BE2C (cell line): ENCODE data around the gene LGSN.

Experiments
- DNase-seq: peaks from one replicate; pipeline ENCODE4 v3.0.0-alpha.2; 2020
- H3K27me3 ChIP-seq: fragments of 250-450 bp; sonication (Bioruptor Pico); 2 replicates; pipeline ENCODE4 v1.5.1; 2020; ENCODE audit warnings: mild to moderate bottlenecking
- H3K36me3 ChIP-seq: fragments of 250-450 bp; sonication (Bioruptor Pico); 2 replicates; pipeline ENCODE4 v1.5.1; 2020; ENCODE audit warnings: mild to moderate bottlenecking
- H3K4me1 ChIP-seq: fragments of 250-450 bp; sonication (Bioruptor Pico); 2 replicates; pipeline ENCODE4 v1.5.1; 2020
- H3K4me3 ChIP-seq: 2 replicates; pipeline ENCODE4 v1.5.1; 2011; ENCODE audit warnings: low read depth, low read length
- H3K9me3 ChIP-seq: fragments of 250-450 bp; sonication (Bioruptor Pico); 2 replicates; pipeline ENCODE4 v1.5.1; 2020
- TF ChIP-seq, protein P1 (sequence below): IDR thresholded peaks from 2 replicates; pipeline ENCODE4 v1.5.1; 2012; ENCODE audit warnings: mild to moderate bottlenecking, low read depth, low read length

Gene LGSN

DNA sequence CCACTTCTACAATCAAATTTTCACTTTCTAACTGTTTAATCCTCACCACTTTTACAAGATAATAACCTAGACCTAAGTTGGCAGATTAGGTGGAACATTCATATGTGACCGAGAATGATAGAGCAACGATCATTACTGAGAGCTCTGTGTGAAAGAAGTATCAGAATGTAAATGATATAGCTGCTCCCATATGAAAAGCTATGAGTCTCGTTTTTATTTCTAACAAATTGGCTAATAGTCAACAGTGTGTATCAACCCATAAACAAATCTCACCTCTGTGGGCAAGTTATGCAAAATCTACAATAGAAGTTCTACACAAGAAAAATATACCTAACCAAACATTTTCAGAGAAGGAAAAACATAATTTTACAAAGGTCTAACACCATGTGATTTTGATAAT, 3.7 kb downstream of the LGSN start:
- DNase-seq = no peak
- Histone ChIP-seq H3K9me3 (no peaks in the 10 kb centered on the region), H3K4me3 (no peak overlapping the region), H3K36me3 (no peaks in the 10 kb centered on the region), H3K4me1 (no peaks in the 10 kb centered on the region), H3K27me3 (no peaks in the 10 kb centered on the region)
- TF ChIP-seq, protein P1, sequence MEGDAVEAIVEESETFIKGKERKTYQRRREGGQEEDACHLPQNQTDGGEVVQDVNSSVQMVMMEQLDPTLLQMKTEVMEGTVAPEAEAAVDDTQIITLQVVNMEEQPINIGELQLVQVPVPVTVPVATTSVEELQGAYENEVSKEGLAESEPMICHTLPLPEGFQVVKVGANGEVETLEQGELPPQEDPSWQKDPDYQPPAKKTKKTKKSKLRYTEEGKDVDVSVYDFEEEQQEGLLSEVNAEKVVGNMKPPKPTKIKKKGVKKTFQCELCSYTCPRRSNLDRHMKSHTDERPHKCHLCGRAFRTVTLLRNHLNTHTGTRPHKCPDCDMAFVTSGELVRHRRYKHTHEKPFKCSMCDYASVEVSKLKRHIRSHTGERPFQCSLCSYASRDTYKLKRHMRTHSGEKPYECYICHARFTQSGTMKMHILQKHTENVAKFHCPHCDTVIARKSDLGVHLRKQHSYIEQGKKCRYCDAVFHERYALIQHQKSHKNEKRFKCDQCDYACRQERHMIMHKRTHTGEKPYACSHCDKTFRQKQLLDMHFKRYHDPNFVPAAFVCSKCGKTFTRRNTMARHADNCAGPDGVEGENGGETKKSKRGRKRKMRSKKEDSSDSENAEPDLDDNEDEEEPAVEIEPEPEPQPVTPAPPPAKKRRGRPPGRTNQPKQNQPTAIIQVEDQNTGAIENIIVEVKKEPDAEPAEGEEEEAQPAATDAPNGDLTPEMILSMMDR = no peak

DNA sequence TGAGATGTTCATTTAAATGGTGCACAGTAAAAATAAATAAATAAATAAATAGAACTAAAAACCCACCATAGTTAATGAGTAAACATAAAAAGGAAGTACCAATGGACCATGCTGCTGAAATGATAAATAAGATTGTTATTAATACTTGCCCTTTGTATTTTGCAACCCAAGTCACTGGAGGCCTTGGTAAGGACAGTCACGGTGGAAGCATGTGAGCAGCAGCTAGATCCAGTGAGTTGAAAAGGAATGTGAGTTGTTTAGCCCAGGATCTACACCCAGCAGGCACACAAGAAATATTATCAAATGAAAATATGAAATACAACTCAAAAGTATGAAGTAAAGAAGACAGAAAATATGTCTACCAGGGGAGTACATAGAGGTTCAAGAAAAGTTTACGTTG, 6.7 kb downstream of the LGSN start:
- H3K36me3 ChIP-seq = no peaks in the 10 kb centered on the region
- H3K4me1 ChIP-seq = no peaks in the 10 kb centered on the region
- H3K9me3 ChIP-seq = no peaks in the 10 kb centered on the region
- no peak overlapping the region for H3K4me3 ChIP-seq
- H3K27me3 ChIP-seq = no peaks in the 10 kb centered on the region
- DNase-seq = no peak
- TF ChIP-seq, protein P1 = no peak

GRCh38 chr6:63307581-63308246, 12.1 kb downstream of the LGSN start:
- Histone ChIP-seq H3K36me3 (no peaks in the 10 kb centered on the region), H3K4me1 (no peaks in the 10 kb centered on the region), H3K27me3 (no peaks in the 10 kb centered on the region), H3K4me3 (no peak overlapping the region), H3K9me3 (no peaks in the 10 kb centered on the region)
- peak; percentile 25 for DNase-seq
- TF ChIP-seq, protein P1 = peak; percentile 67

GRCh38 chr6:63306420-63306819, 13.4 kb downstream of the LGSN start:
- H3K4me1 ChIP-seq = no peaks in the 10 kb centered on the region
- no peak overlapping the region for H3K4me3 ChIP-seq
- no peaks in the 10 kb centered on the region for H3K27me3 ChIP-seq
- no peaks in the 10 kb centered on the region for H3K36me3 ChIP-seq
- no peak for DNase-seq
- H3K9me3 ChIP-seq = no peaks in the 10 kb centered on the region
- TF ChIP-seq, protein P1 = no peak

DNA sequence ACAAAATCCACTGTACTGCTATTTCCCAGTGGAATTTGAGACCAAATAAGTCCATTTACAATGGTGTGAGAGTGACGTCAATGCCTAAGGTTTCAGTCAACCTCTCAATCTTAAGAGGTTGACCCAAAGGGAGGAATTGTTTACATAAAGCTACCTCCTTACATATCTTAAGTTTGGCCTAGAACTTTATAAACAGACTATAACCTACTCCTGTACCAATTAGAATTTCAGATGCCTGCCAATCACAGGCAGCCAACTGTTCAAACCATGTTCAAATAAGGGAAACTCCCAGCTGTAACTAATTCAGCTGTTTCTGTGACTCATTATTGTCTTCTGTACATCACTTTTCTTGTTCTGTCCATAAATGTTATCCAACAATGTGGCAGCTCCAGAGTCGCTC, 14.5 kb downstream of the LGSN start:
- H3K9me3 ChIP-seq = no peaks in the 10 kb centered on the region
- H3K4me3 ChIP-seq = no peak overlapping the region
- H3K27me3 ChIP-seq = no peaks in the 10 kb centered on the region
- DNase-seq = no peak
- H3K36me3 ChIP-seq = no peaks in the 10 kb centered on the region
- TF ChIP-seq, protein P1 = no peak
- no peaks in the 10 kb centered on the region for H3K4me1 ChIP-seq

DNA sequence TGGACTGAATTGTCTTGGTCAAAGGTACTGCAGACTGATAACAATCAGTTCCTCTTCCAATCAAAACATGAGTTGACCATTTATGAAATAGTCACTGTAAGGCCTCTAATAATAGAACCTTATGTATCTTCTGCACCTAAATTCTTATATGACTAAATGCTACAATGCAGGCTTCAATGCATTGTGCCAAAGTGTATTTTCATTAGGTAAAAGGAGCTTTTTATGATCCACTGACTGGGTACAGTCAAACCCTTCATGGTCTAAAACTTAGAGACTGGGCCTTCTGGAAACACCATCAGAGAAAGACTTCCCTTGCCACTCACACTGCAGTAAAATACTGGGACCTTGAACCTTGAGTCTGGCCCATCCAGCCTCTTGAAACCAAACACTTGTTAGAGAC, 16.3 kb downstream of the LGSN start:
- H3K4me1 ChIP-seq = no peaks in the 10 kb centered on the region
- TF ChIP-seq, protein P1 = no peak
- no peaks in the 10 kb centered on the region for H3K9me3 ChIP-seq
- no peak overlapping the region for H3K4me3 ChIP-seq
- H3K36me3 ChIP-seq = no peaks in the 10 kb centered on the region
- no peak for DNase-seq
- no peaks in the 10 kb centered on the region for H3K27me3 ChIP-seq
